Activated CD4-positive, alpha-beta T cell treated with anti-CD3 and anti-CD28 coated beads, Interleukin-2, amount 10 ng/mL, durations not matched to agents 7 days and 5 days (primary cell): Measurements from ENCODE around the gene ADISSP. TPM values are rescaled to one million over a fixed set of nuclear protein-coding genes. Genes with fewer than 3 reads are reported as not detected.

ENCODE experiments used
- CTCF ChIA-PET: fragments of 350-600 bp; sonication (Branson Sonifier 250); formaldehyde crosslinking; loops from one replicate; lab custom pipeline; 2021; ENCODE audit warnings: antibody characterized with exemption; lab: Charles Lee
- POLR2A ChIA-PET: fragments of 350-600 bp; sonication (Branson Sonifier 250); formaldehyde crosslinking; loops from one replicate; lab custom pipeline; 2021; ENCODE audit warnings: antibody characterized with exemption; lab: Charles Lee
- DNase-seq: peaks from one replicate; pipeline ENCODE4 v3.0.0-alpha.2; 2020
- H3K27ac Mint-ChIP-seq: one replicate; pipeline ENCODE4 v1.8.0; 2021; ENCODE audit warnings: mild to moderate bottlenecking, moderate library complexity, mixed read lengths
- H3K27me3 Mint-ChIP-seq: one replicate; pipeline ENCODE4 v1.8.0; 2021; ENCODE audit warnings: mixed read lengths
- H3K36me3 Mint-ChIP-seq: one replicate; pipeline ENCODE4 v1.8.0; 2021; ENCODE audit warnings: low read depth, mixed read lengths
- H3K4me1 Mint-ChIP-seq: one replicate; pipeline ENCODE4 v1.8.0; 2021; ENCODE audit warnings: mixed read lengths
- H3K4me3 Mint-ChIP-seq: one replicate; pipeline ENCODE4 v1.8.0; 2021; ENCODE audit warnings: mild to moderate bottlenecking, moderate library complexity, mixed read lengths
- H3K9me3 Mint-ChIP-seq: one replicate; pipeline ENCODE4 v1.8.0; 2021; ENCODE audit warnings: mixed read lengths
- total RNA-seq, 2 experiments: library from RNA; stranded (reverse); gene quantifications; one replicate each; pipeline ENCODE4 v1.2.3, GENCODE V29; 2021

The ADISSP gene
- total RNA-seq, 2 experiments from 2014 or later: 27.8 to 27.9 TPM

GRCh38 chr20:3739054-3739925 lies 28.3 kb downstream of the ADISSP start:
- no peak for DNase-seq
- ChIA-PET POLR2A (no interaction called here), CTCF (interaction anchor here (0.6 to 1.3 kb wide), 4 partner anchors 12 to 497 kb away, joined by 3 read pairs; no protein-coding TSS in a partner anchor)
- H3K4me1 Mint-ChIP-seq: peaks cover 3% of the 10 kb centered on the region
- H3K4me3 Mint-ChIP-seq: no peak overlapping the region
- H3K27me3 Mint-ChIP-seq: peaks cover 16% of the 10 kb centered on the region
- H3K27ac Mint-ChIP-seq: no peak overlapping the region
- H3K9me3 Mint-ChIP-seq: no peaks in the 10 kb centered on the region
- no peaks in the 10 kb centered on the region for H3K36me3 Mint-ChIP-seq

- no peaks in the 10 kb centered on the region for H3K36me3 Mint-ChIP-seq
- H3K27ac Mint-ChIP-seq: no peak overlapping the region
- no peaks in the 10 kb centered on the region for H3K9me3 Mint-ChIP-seq
- POLR2A ChIA-PET: no interaction called here
- no peak for DNase-seq
- no peaks in the 10 kb centered on the region for H3K4me1 Mint-ChIP-seq
- H3K4me3 Mint-ChIP-seq: no peak overlapping the region
- peaks cover 20% of the 10 kb centered on the region for H3K27me3 Mint-ChIP-seq
- CTCF ChIA-PET: no interaction called here
Observed at GRCh38 chr20:3738111-3739053, 29.2 kb downstream of the ADISSP start.

GRCh38 chr20:3735768-3736167 lies 31.8 kb downstream of the ADISSP start:
- Mint-ChIP-seq H3K27ac (no peak overlapping the region), H3K9me3 (no peaks in the 10 kb centered on the region), H3K36me3 (no peaks in the 10 kb centered on the region), H3K27me3 (peaks cover 40% of the 10 kb centered on the region), H3K4me3 (no peak overlapping the region), H3K4me1 (no peaks in the 10 kb centered on the region)
- CTCF ChIA-PET: interaction anchor here (1.2 kb wide), 1 partner anchor 32 kb away, joined by 3 read pairs; the partner anchor contains the start of gene ADISSP
- POLR2A ChIA-PET: no interaction called here
- DNase-seq: no peak

- no peak for DNase-seq
- no peak overlapping the region for H3K4me3 Mint-ChIP-seq
- no peaks in the 10 kb centered on the region for H3K36me3 Mint-ChIP-seq
- ChIA-PET POLR2A (no interaction called here), CTCF (interaction anchor here (1.0 kb wide), 1 partner anchor 23 kb away, joined by 3 read pairs; no protein-coding TSS in a partner anchor)
- no peak overlapping the region for H3K27ac Mint-ChIP-seq
- no peaks in the 10 kb centered on the region for H3K4me1 Mint-ChIP-seq
- H3K27me3 Mint-ChIP-seq: peaks cover 46% of the 10 kb centered on the region
- no peaks in the 10 kb centered on the region for H3K9me3 Mint-ChIP-seq
Observed at GRCh38 chr20:3734111-3734843, 33.3 kb downstream of the ADISSP start.

- no peak for DNase-seq
- Mint-ChIP-seq H3K9me3 (no peaks in the 10 kb centered on the region), H3K4me1 (no peaks in the 10 kb centered on the region), H3K27ac (no peak overlapping the region), H3K27me3 (peaks cover 46% of the 10 kb centered on the region), H3K36me3 (no peaks in the 10 kb centered on the region), H3K4me3 (no peak overlapping the region)
- POLR2A ChIA-PET: no interaction called here
- CTCF ChIA-PET: no interaction called here
Observed at GRCh38 chr20:3733119-3733995, 34.2 kb downstream of the ADISSP start.

- Mint-ChIP-seq H3K27me3 (peaks cover 53% of the 10 kb centered on the region), H3K27ac (no peak within 1 kb of the TSS), H3K36me3 (no peaks in the 10 kb centered on the region), H3K9me3 (no peaks in the 10 kb centered on the region), H3K4me1 (no peaks in the 10 kb centered on the region), H3K4me3 (no peak within 1 kb of the TSS)
- POLR2A ChIA-PET: no interaction called here
- CTCF ChIA-PET: interaction anchor here (0.7 kb wide), 1 partner anchor 10 kb away, joined by 7 read pairs; no protein-coding TSS in a partner anchor
- no peak for DNase-seq
Observed at GRCh38 chr20:3732327-3733118, 35.0 kb downstream of the ADISSP start, which contains the start of gene HSPA12B. Gene HSPA12B (plus strand): TSS chr20:3732685. CDS start chr20:3738675, 5,990 bp downstream.

GRCh38 chr20:3731944-3732326 lies 35.6 kb downstream of the ADISSP start:
- H3K9me3 Mint-ChIP-seq: no peaks in the 10 kb centered on the region
- ChIA-PET POLR2A (no interaction called here), CTCF (interaction anchor here (0.7 kb wide), 1 partner anchor 10 kb away, joined by 7 read pairs; no protein-coding TSS in a partner anchor)
- H3K4me3 Mint-ChIP-seq: no peak overlapping the region
- peaks cover 56% of the 10 kb centered on the region for H3K27me3 Mint-ChIP-seq
- H3K4me1 Mint-ChIP-seq: no peaks in the 10 kb centered on the region
- no peak for DNase-seq
- H3K27ac Mint-ChIP-seq: no peak overlapping the region
- H3K36me3 Mint-ChIP-seq: no peaks in the 10 kb centered on the region

- POLR2A ChIA-PET: no interaction called here
- no peak overlapping the region for H3K4me3 Mint-ChIP-seq
Observed at GRCh38 chr20:3730803-3731672, 36.5 kb downstream of the ADISSP start.

GRCh38 chr20:3729811-3730540 lies 37.6 kb downstream of the ADISSP start:
- Mint-ChIP-seq H3K4me1 (no peaks in the 10 kb centered on the region), H3K27ac (no peak overlapping the region), H3K4me3 (no peak overlapping the region), H3K36me3 (no peaks in the 10 kb centered on the region), H3K9me3 (no peaks in the 10 kb centered on the region), H3K27me3 (peaks cover 50% of the 10 kb centered on the region)
- ChIA-PET POLR2A (no interaction called here), CTCF (interaction anchor here (0.5 to 1.8 kb wide), 3 partner anchors 10 to 356 kb away, joined by 3 to 4 read pairs (median 4); no protein-coding TSS in a partner anchor)
- DNase-seq: no peak

More at GRCh38 chr20:3730803-3731672, 36.5 kb downstream of the ADISSP start:
- Mint-ChIP-seq H3K9me3 (no peaks in the 10 kb centered on the region), H3K4me1 (no peaks in the 10 kb centered on the region), H3K27me3 (peaks cover 53% of the 10 kb centered on the region), H3K27ac (no peak overlapping the region), H3K36me3 (no peaks in the 10 kb centered on the region)
- DNase-seq: no peak
- CTCF ChIA-PET: interaction anchor here (1.6 to 1.8 kb wide), 2 partner anchors 11 to 72 kb away, joined by 4 read pairs; no protein-coding TSS in a partner anchor

- H3K4me3 Mint-ChIP-seq: no peak overlapping the region
Observed at GRCh38 chr20:3729378-3729777, 38.2 kb downstream of the ADISSP start.

More at GRCh38 chr20:3729378-3729777, 38.2 kb downstream of the ADISSP start:
- H3K27ac Mint-ChIP-seq: no peak overlapping the region
- no peaks in the 10 kb centered on the region for H3K4me1 Mint-ChIP-seq
- H3K36me3 Mint-ChIP-seq: no peaks in the 10 kb centered on the region
- ChIA-PET POLR2A (no interaction called here), CTCF (interaction anchor here (1.0 to 1.6 kb wide), 2 partner anchors 70 to 602 kb away, joined by 3 to 4 read pairs; no protein-coding TSS in a partner anchor)
- H3K9me3 Mint-ChIP-seq: no peaks in the 10 kb centered on the region
- H3K27me3 Mint-ChIP-seq: peaks cover 51% of the 10 kb centered on the region
- no peak for DNase-seq
